HEK293 (cell line): ENCODE measurements around the gene SFMBT2.
"Not testable (repeated sequence)": the region's sequence is repeated elsewhere in the genome, so short reads cannot be mapped to it uniquely, and the experiment has no call there.

ENCODE experiments used
- CTCF ChIA-PET: fragments of 350-600 bp; formaldehyde crosslinking; extraction: SDS; loops from one replicate; lab custom pipeline; 2021; ENCODE audit warnings: antibody characterized with exemption; lab: Yijun Ruan, JAX
- POLR2A ChIA-PET: fragments of 300-600 bp; formaldehyde crosslinking; extraction: SDS; loops from one replicate; lab custom pipeline; 2020; ENCODE audit warnings: antibody characterized with exemption, inconsistent platforms; lab: Yijun Ruan, JAX
- H3K27ac ChIP-seq: fragments of 200-500 bp; sonication (Bioruptor generic); 2 replicates; pipeline ENCODE4 v1.5.1; 2014; ENCODE audit warnings: low read depth, low read length, control low read depth, inconsistent platforms; ENCODE audit errors: extremely low read depth
- H3K36me3 ChIP-seq, 2 experiments: fragments of 200-500 bp in 1 of 2; sonication (Bioruptor generic) in 1 of 2; 1 replicate in 1 of 2; 2 replicates in 1 of 2; pipeline ENCODE4 v1.5.1; 2014 to 2017; ENCODE audit warnings: inconsistent platforms in 2 of 2, low read length in 2 of 2; ENCODE audit not compliant: control insufficient read depth in 2 of 2, insufficient read depth in 1 of 2
- H3K4me1 ChIP-seq: fragments of 200-500 bp; sonication (Bioruptor generic); 2 replicates; pipeline ENCODE4 v1.5.1; 2014; ENCODE audit warnings: mild to moderate bottlenecking, low read length, inconsistent platforms; ENCODE audit not compliant: control insufficient read depth, insufficient read depth
- H3K4me3 ChIP-seq: 2 replicates; pipeline ENCODE4 v1.5.1; 2011; ENCODE audit warnings: low read depth, mild to moderate bottlenecking, control low read depth, low read length, moderate library complexity
- H3K9me3 ChIP-seq: fragments of 200-500 bp; sonication (Bioruptor generic); 2 replicates; pipeline ENCODE4 v1.5.1; 2014; ENCODE audit warnings: low read depth, low read length, inconsistent platforms; ENCODE audit not compliant: control insufficient read depth, insufficient read depth
- AEBP2 ChIP-seq: fragments of 450-650 bp; formaldehyde crosslinking; IDR thresholded peaks from 2 replicates; pipeline ENCODE4 v1.5.1; 2016; ENCODE audit warnings: missing biosample characterization, missing genetic modification characterization, borderline replicate concordance
- OSR2 ChIP-seq: fragments of 450-650 bp; formaldehyde crosslinking; IDR thresholded peaks from 2 replicates; pipeline ENCODE4 v1.5.1; 2016; ENCODE audit warnings: missing biosample characterization, missing genetic modification characterization
- PRDM6 ChIP-seq: fragments of 450-650 bp; formaldehyde crosslinking; IDR thresholded peaks from 2 replicates; pipeline ENCODE4 v1.5.1; 2017; ENCODE audit warnings: missing biosample characterization, missing genetic modification characterization
- SCRT1 ChIP-seq: fragments of 450-650 bp; formaldehyde crosslinking; IDR thresholded peaks from 2 replicates; pipeline ENCODE4 v1.5.1; 2016; ENCODE audit warnings: missing biosample characterization, missing genetic modification characterization, borderline replicate concordance
- SCRT2 ChIP-seq: fragments of 450-650 bp; formaldehyde crosslinking; IDR thresholded peaks from 2 replicates; pipeline ENCODE4 v1.5.1; 2016; ENCODE audit warnings: missing biosample characterization, missing genetic modification characterization
- SETDB1 ChIP-seq: IDR thresholded peaks from one replicate; pipeline ENCODE4 v1.6.1; 2017; ENCODE audit warnings: mild to moderate bottlenecking, low read length, moderate library complexity, mixed read lengths; ENCODE audit not compliant: insufficient read length
- TSHZ1 ChIP-seq: fragments of 450-650 bp; formaldehyde crosslinking; IDR thresholded peaks from 2 replicates; pipeline ENCODE4 v1.5.1; 2016; ENCODE audit warnings: missing biosample characterization, missing genetic modification characterization, borderline replicate concordance
- ZNF514 ChIP-seq: fragments of 450-650 bp; formaldehyde crosslinking; IDR thresholded peaks from 2 replicates; pipeline ENCODE4 v1.5.1; 2016; ENCODE audit warnings: missing biosample characterization, missing genetic modification characterization
- ZNF544 ChIP-seq: fragments of 450-650 bp; formaldehyde crosslinking; IDR thresholded peaks from 2 replicates; pipeline ENCODE4 v1.5.0; 2017; ENCODE audit warnings: missing biosample characterization, missing genetic modification characterization
- ZXDB ChIP-seq: fragments of 450-650 bp; formaldehyde crosslinking; IDR thresholded peaks from 2 replicates; pipeline ENCODE4 v1.5.1; 2016; ENCODE audit warnings: missing biosample characterization, missing genetic modification characterization
- TF ChIP-seq, protein P1 (sequence below): fragments of 450-650 bp; formaldehyde crosslinking; IDR thresholded peaks from 2 replicates; pipeline ENCODE4 v1.5.1; 2016; ENCODE audit warnings: missing biosample characterization, missing genetic modification characterization
- TF ChIP-seq, protein P2 (sequence below): fragments of 450-650 bp; formaldehyde crosslinking; IDR thresholded peaks from 2 replicates; pipeline ENCODE4 v1.5.0; 2017; ENCODE audit warnings: missing biosample characterization, missing genetic modification characterization, borderline replicate concordance

SFMBT2 gene

GRCh38 chr10:7392301-7392700, 18.5 kb downstream of the SFMBT2 start:
- POLR2A ChIA-PET, H3K4me3 ChIP-seq, H3K36me3 ChIP-seq, H3K9me3 ChIP-seq, H3K27ac ChIP-seq: not testable (repeated sequence)
- CTCF ChIA-PET: interaction anchor here (0.7 to 1.0 kb wide), 2 partner anchors 474 to 1303 kb away, joined by 3 to 5 read pairs; no protein-coding TSS in a partner anchor
- peaks cover 11% of the 10 kb centered on the region for H3K4me1 ChIP-seq
- TF ChIP-seq SCRT2 (tag by site-specific recombination) (peak; percentile 85), SCRT1 (tag by site-specific recombination) (peak; percentile 84)
- TF ChIP-seq, all 188 proteins: peak for 2; not testable (repeated sequence) for 186

DNA sequence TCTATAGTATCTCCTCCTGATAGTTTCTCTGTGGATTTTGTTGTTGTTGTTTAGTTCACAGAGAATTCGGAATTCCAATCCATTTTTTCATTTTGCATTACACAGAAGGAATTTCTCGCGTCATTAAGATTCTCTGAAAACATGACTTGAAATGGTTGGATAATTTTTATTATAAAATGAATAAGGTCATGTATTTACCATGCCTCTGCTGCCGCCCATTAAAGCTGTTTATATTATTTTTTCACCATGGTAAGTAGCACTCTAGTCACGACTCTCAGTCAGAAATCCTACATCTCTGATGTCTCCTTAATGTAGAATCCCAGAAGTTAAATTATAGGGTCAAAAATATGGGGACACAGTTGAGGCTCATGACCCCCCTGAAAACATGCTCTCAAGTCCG, 19.1 kb downstream of the SFMBT2 start:
- CTCF ChIA-PET: interaction anchor here (1.0 kb wide), 1 partner anchor 473 kb away, joined by 5 read pairs; no protein-coding TSS in a partner anchor
- H3K9me3 ChIP-seq: no peaks in the 10 kb centered on the region
- TF ChIP-seq, protein P1, sequence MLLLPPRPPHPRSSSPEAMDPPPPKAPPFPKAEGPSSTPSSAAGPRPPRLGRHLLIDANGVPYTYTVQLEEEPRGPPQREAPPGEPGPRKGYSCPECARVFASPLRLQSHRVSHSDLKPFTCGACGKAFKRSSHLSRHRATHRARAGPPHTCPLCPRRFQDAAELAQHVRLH (tag by site-specific recombination): no peak
- TF ChIP-seq ZNF514 (tag by site-specific recombination): no peak
- no peak for TF ChIP-seq AEBP2 (tag by site-specific recombination)
- peak; percentile 69 for TF ChIP-seq PRDM6
- TF ChIP-seq ZXDB (tag by site-specific recombination): no peak
- TF ChIP-seq ZNF544: no peak
- no peak for TF ChIP-seq TSHZ1 (tag by site-specific recombination)
- TF ChIP-seq, protein P2, sequence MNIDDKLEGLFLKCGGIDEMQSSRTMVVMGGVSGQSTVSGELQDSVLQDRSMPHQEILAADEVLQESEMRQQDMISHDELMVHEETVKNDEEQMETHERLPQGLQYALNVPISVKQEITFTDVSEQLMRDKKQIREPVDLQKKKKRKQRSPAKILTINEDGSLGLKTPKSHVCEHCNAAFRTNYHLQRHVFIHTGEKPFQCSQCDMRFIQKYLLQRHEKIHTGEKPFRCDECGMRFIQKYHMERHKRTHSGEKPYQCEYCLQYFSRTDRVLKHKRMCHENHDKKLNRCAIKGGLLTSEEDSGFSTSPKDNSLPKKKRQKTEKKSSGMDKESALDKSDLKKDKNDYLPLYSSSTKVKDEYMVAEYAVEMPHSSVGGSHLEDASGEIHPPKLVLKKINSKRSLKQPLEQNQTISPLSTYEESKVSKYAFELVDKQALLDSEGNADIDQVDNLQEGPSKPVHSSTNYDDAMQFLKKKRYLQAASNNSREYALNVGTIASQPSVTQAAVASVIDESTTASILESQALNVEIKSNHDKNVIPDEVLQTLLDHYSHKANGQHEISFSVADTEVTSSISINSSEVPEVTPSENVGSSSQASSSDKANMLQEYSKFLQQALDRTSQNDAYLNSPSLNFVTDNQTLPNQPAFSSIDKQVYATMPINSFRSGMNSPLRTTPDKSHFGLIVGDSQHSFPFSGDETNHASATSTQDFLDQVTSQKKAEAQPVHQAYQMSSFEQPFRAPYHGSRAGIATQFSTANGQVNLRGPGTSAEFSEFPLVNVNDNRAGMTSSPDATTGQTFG (tag by site-specific recombination): no peak
- TF ChIP-seq OSR2 (tag by site-specific recombination): peak; percentile 51; the same call in 1 of the 2 replicates
- no peak for TF ChIP-seq SETDB1
- H3K27ac ChIP-seq: no peak overlapping the region
- peaks cover 11% of the 10 kb centered on the region for H3K4me1 ChIP-seq
- H3K36me3 ChIP-seq: no peaks in the 10 kb centered on the region
- no peak overlapping the region for H3K4me3 ChIP-seq
- POLR2A ChIA-PET: interaction anchor here (0.6 kb wide), 1 partner anchor 19 kb away, joined by 4 read pairs; the partner anchor contains the start of gene SFMBT2
